ENCODE measurements around the gene COL26A1.
"Not testable (repeated sequence)": the region's sequence is repeated elsewhere in the genome, so short reads cannot be mapped to it uniquely, and the experiment has no call there.

The COL26A1 gene

GRCh38 chr7:101599787-101600186, 237.1 kb downstream of the COL26A1 start:
- no peak overlapping the region for H3K4me3 ChIP-seq (ENCODE audit: low read length)
- H3K27me3 ChIP-seq (ENCODE audit: insufficient read depth, low read length) = no peaks in the 10 kb centered on the region
- H3K9ac ChIP-seq (ENCODE audit: low read depth, low read length) = no peak overlapping the region
- H3K27ac ChIP-seq (ENCODE audit: low read length) = no peak overlapping the region
- H3K9me3 ChIP-seq (ENCODE audit: insufficient read depth, low read depth, low read length) = no peaks in the 10 kb centered on the region
- no peaks in the 10 kb centered on the region for H3K36me3 ChIP-seq (ENCODE audit: insufficient read depth, low read depth, low read length)
- no peaks in the 10 kb centered on the region for H3K4me1 ChIP-seq (ENCODE audit: insufficient read depth, low read length)

GRCh38 chr7:101602082-101602481, 239.4 kb downstream of the COL26A1 start:
- no peaks in the 10 kb centered on the region for H3K4me1 ChIP-seq (ENCODE audit: insufficient read depth, low read length)
- H3K9ac ChIP-seq (ENCODE audit: low read depth, low read length) = no peak overlapping the region
- H3K27me3 ChIP-seq (ENCODE audit: insufficient read depth, low read length) = no peaks in the 10 kb centered on the region
- no peak overlapping the region for H3K4me3 ChIP-seq (ENCODE audit: low read length)
- H3K36me3 ChIP-seq (ENCODE audit: insufficient read depth, low read depth, low read length) = no peaks in the 10 kb centered on the region
- H3K27ac ChIP-seq (ENCODE audit: low read length) = no peak overlapping the region
- no peaks in the 10 kb centered on the region for H3K9me3 ChIP-seq (ENCODE audit: insufficient read depth, low read depth, low read length)

GRCh38 chr7:101602484-101603241, 240.0 kb downstream of the COL26A1 start:
- no peak overlapping the region for H3K4me3 ChIP-seq (ENCODE audit: low read length)
- no peaks in the 10 kb centered on the region for H3K9me3 ChIP-seq (ENCODE audit: insufficient read depth, low read depth, low read length)
- no peak overlapping the region for H3K9ac ChIP-seq (ENCODE audit: low read depth, low read length)
- no peak overlapping the region for H3K27ac ChIP-seq (ENCODE audit: low read length)
- H3K4me1 ChIP-seq (ENCODE audit: insufficient read depth, low read length) = no peaks in the 10 kb centered on the region
- no peaks in the 10 kb centered on the region for H3K27me3 ChIP-seq (ENCODE audit: insufficient read depth, low read length)
- no peaks in the 10 kb centered on the region for H3K36me3 ChIP-seq (ENCODE audit: insufficient read depth, low read depth, low read length)

GRCh38 chr7:101604331-101604933, 241.8 kb downstream of the COL26A1 start:
- Histone ChIP-seq H3K9ac (ENCODE audit: low read depth, low read length) (no peak overlapping the region), H3K27ac (ENCODE audit: low read length) (no peak overlapping the region), H3K4me1 (ENCODE audit: insufficient read depth, low read length) (no peaks in the 10 kb centered on the region), H3K9me3 (ENCODE audit: insufficient read depth, low read depth, low read length) (no peaks in the 10 kb centered on the region), H3K4me3 (ENCODE audit: low read length) (no peak overlapping the region), H3K27me3 (ENCODE audit: insufficient read depth, low read length) (no peaks in the 10 kb centered on the region), H3K36me3 (ENCODE audit: insufficient read depth, low read depth, low read length) (no peaks in the 10 kb centered on the region)

GRCh38 chr7:101604934-101605332, 242.3 kb downstream of the COL26A1 start:
- not testable (repeated sequence) for H3K4me1 ChIP-seq (ENCODE audit: insufficient read depth, low read length); H3K36me3 ChIP-seq (ENCODE audit: insufficient read depth, low read depth, low read length); H3K27me3 ChIP-seq (ENCODE audit: insufficient read depth, low read length); H3K27ac ChIP-seq (ENCODE audit: low read length); H3K9ac ChIP-seq (ENCODE audit: low read depth, low read length); H3K9me3 ChIP-seq (ENCODE audit: insufficient read depth, low read depth, low read length); H3K4me3 ChIP-seq (ENCODE audit: low read length)

- Histone ChIP-seq H3K27ac (ENCODE audit: low read length) (no peak overlapping the region), H3K9ac (ENCODE audit: low read depth, low read length) (no peak overlapping the region), H3K36me3 (ENCODE audit: insufficient read depth, low read depth, low read length) (no peaks in the 10 kb centered on the region), H3K9me3 (ENCODE audit: insufficient read depth, low read depth, low read length) (no peaks in the 10 kb centered on the region), H3K27me3 (ENCODE audit: insufficient read depth, low read length) (no peaks in the 10 kb centered on the region), H3K4me1 (ENCODE audit: insufficient read depth, low read length) (no peaks in the 10 kb centered on the region), H3K4me3 (ENCODE audit: low read length) (no peak overlapping the region)
Observed at GRCh38 chr7:101605611-101606497, 243.2 kb downstream of the COL26A1 start.

GRCh38 chr7:101606498-101606923, 243.8 kb downstream of the COL26A1 start:
- no peaks in the 10 kb centered on the region for H3K27me3 ChIP-seq (ENCODE audit: insufficient read depth, low read length)
- no peaks in the 10 kb centered on the region for H3K36me3 ChIP-seq (ENCODE audit: insufficient read depth, low read depth, low read length)
- H3K4me1 ChIP-seq (ENCODE audit: insufficient read depth, low read length) = no peaks in the 10 kb centered on the region
- H3K9ac ChIP-seq (ENCODE audit: low read depth, low read length) = no peak overlapping the region
- H3K27ac ChIP-seq (ENCODE audit: low read length) = no peak overlapping the region
- H3K9me3 ChIP-seq (ENCODE audit: insufficient read depth, low read depth, low read length) = no peaks in the 10 kb centered on the region
- H3K4me3 ChIP-seq (ENCODE audit: low read length) = no peak overlapping the region
